H1 (cell line): ENCODE results near the gene DHH. TPM values are rescaled to one million over a fixed set of nuclear protein-coding genes. Genes with fewer than 3 reads are reported as not detected.

Source experiments
- CHD2 ChIP-seq: IDR thresholded peaks from 2 replicates; pipeline ENCODE4 v1.6.1; 2012; ENCODE audit warnings: low read length, improper control_type of control experiment
- JUND ChIP-seq: IDR thresholded peaks from 2 replicates; pipeline ENCODE4 v1.6.1; 2011; ENCODE audit warnings: mild to moderate bottlenecking, improper control_type of control experiment, low read length
- polyA plus RNA-seq, 7 experiments: library from polyadenylated mRNA; depleted of rRNA in 3 of 7; stranded (reverse) in 5 of 7; unstranded in 2 of 7; fragments of >200 nt in 5 of 7; fragments of 200-250 nt in 2 of 7; gene quantifications; 1 replicate in 5 of 7; 2 replicates in 1 of 7; 4 replicates in 1 of 7; pipeline versions ENCODE4 v1.2.1 to v1.2.3, GENCODE V29; 2011 to 2013; ENCODE audit warnings: missing spikeins in 2 of 7, mixed read lengths in 2 of 7
- total RNA-seq: library from RNA; stranded (reverse); fragmentation: NEBNext Ultra II Directional; extraction: Animal tissue kit (Norgen Biotek cat#: 25700); gene quantifications from 2 replicates; pipeline ENCODE4 v1.2.1, GENCODE V29; 2021

DHH gene
- total and polyA plus RNA-seq, 2 of the 8 experiments (the other 6 are each of a cell fraction or from before 2014, with no cell fraction given) = 0.03 to 0.11 TPM

DNA sequence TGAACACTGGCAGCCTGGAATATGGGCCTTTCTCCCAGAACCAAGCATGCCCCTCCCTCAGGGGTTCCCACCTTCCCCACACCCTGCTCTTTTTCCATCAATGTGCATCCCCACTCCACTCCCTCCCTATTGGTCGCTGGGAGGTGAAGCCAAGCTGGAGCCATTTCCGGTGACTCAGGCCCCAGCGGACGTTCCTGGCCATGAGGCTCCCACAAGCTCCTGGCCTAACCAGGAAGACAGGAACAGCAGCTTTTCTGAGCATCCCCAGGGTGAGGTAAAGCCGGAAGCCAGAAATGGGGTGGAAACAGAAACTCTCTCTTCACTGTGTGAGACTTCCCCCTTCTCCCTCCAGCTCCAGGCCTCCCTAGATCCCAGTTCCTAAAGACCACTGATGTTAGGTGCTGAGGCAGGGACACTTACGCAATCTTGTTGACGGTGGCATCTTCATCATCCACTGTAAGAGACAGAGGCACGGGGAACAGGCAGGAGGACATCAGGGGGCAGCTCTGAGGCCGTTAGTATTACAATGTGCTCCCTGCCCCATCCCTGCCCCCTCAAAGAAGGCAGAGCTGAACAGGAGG, 11.0 kb upstream of the DHH start (continued):
- TF ChIP-seq JUND (no peak), CHD2 (no peak)
